Daoy (cell line): ENCODE data around the gene ITFG1. TPM values are rescaled to one million over a fixed set of nuclear protein-coding genes. Genes with fewer than 3 reads are reported as not detected.
"Not testable (repeated sequence)": the region's sequence is repeated elsewhere in the genome, so short reads cannot be mapped to it uniquely, and the experiment has no call there.

ENCODE experiments used
- DNase-seq: peaks from one replicate; pipeline ENCODE4 v3.0.0-alpha.2; 2015; ENCODE audit warnings: low read depth
- total RNA-seq: library from RNA; depleted of rRNA; stranded (reverse); fragments of >200 nt; shearing (Covaris generic); gene quantifications from 2 replicates; pipeline ENCODE4 v1.2.3, GENCODE V29; 2014

ITFG1 gene
- total RNA-seq, 1 experiment from 2014 or later: 34.5 TPM

GRCh38 chr16:47416869-47417268, 44.0 kb downstream of the ITFG1 start:
- no peak for DNase-seq

- no peak for DNase-seq
Measured at GRCh38 chr16:47413041-47413440, 47.8 kb downstream of the ITFG1 start.

- DNase-seq: no peak
Measured at GRCh38 chr16:47408491-47408890, 52.4 kb downstream of the ITFG1 start.

GRCh38 chr16:47395733-47396498, 64.9 kb downstream of the ITFG1 start:
- no peak for DNase-seq

GRCh38 chr16:47392081-47392480, 68.8 kb downstream of the ITFG1 start:
- peak; percentile 72 for DNase-seq

- no peak for DNase-seq
Measured at GRCh38 chr16:47388705-47389104, 72.2 kb downstream of the ITFG1 start.

- DNase-seq: no peak
Measured at GRCh38 chr16:47387026-47387734, 73.7 kb downstream of the ITFG1 start.

GRCh38 chr16:47386201-47386718, 74.6 kb downstream of the ITFG1 start:
- no peak for DNase-seq

- no peak for DNase-seq
Measured at GRCh38 chr16:47382362-47382761, 78.5 kb downstream of the ITFG1 start.

GRCh38 chr16:47377154-47377553, 83.7 kb downstream of the ITFG1 start:
- DNase-seq: no peak

GRCh38 chr16:47375423-47375822, 85.4 kb downstream of the ITFG1 start:
- DNase-seq: peak; percentile 28

- peak; percentile 45 for DNase-seq
Measured at GRCh38 chr16:47374629-47375028, 86.2 kb downstream of the ITFG1 start.

- no peak for DNase-seq
Measured at GRCh38 chr16:47371271-47372014, 89.4 kb downstream of the ITFG1 start.

GRCh38 chr16:47370536-47370935, 90.3 kb downstream of the ITFG1 start:
- DNase-seq: no peak

- DNase-seq: no peak
Measured at GRCh38 chr16:47366228-47366627, 94.6 kb downstream of the ITFG1 start.

GRCh38 chr16:47363761-47364160, 97.1 kb downstream of the ITFG1 start:
- DNase-seq: no peak

- no peak for DNase-seq
Measured at GRCh38 chr16:47359478-47359877, 101.4 kb downstream of the ITFG1 start.

- DNase-seq: peak; percentile 71
Measured at GRCh38 chr16:47358816-47359215, 102.0 kb downstream of the ITFG1 start.

- DNase-seq: not testable (repeated sequence)
Measured at GRCh38 chr16:47349029-47349428, 111.8 kb downstream of the ITFG1 start.

- not testable (repeated sequence) for DNase-seq
Measured at GRCh38 chr16:47347021-47347696, 113.7 kb downstream of the ITFG1 start.

GRCh38 chr16:47342055-47342454, 118.8 kb downstream of the ITFG1 start:
- no peak for DNase-seq

- DNase-seq: not testable (repeated sequence)
Measured at GRCh38 chr16:47330562-47330961, 130.3 kb downstream of the ITFG1 start.
